ENCODE measurements around the gene IER5L.

GRCh38 chr9:129165198-129165597 is 12.9 kb downstream of the IER5L start:
- TF ChIP-seq POLR2A (IDR thresholded peaks at IDR 0.05; ENCODE audit: low read depth, low read length) (no peak), CTCF (IDR thresholded peaks at IDR 0.05; ENCODE audit: extremely low read depth in 1 of 2, insufficient read depth in 1 of 2, low read depth in 1 of 2, low read length in 2 of 2) (no peak), EZH2 (IDR thresholded peaks at IDR 0.05; ENCODE audit: borderline replicate concordance, low read depth, low read length, severe bottlenecking) (no peak), FOS (IDR thresholded peaks at IDR 0.05; ENCODE audit: borderline replicate concordance, insufficient read depth, low read length) (no peak), JUN (IDR thresholded peaks at IDR 0.05; ENCODE audit: borderline replicate concordance, insufficient read depth, insufficient read length, low read depth) (no peak)

All from endothelial cell of umbilical vein (primary cell).